Body of pancreas (tissue), 4 donors: ENCODE measurements around the gene PDE2A.

Experiments used
- CTCF ChIP-seq, 7 experiments: fragments of 450-650 bp in 4 of 7; fragments of 200-600 bp in 3 of 7; sonication (generic) in 3 of 7; IDR thresholded peaks; one replicate each; pipeline ENCODE4 v1.5.1; 2016 to 2019; ENCODE audit warnings: antibody characterized with exemption in 7 of 7
- POLR2A ChIP-seq, 3 donors: fragments of 450-650 bp; IDR thresholded peaks; one replicate each; pipeline ENCODE4 v1.6.1; 2016; ENCODE audit warnings: antibody characterized with exemption in 3 of 3, mild to moderate bottlenecking in 2 of 3

- TF ChIP-seq CTCF (IDR thresholded peaks at IDR 0.05) (no peak), POLR2A (IDR thresholded peaks at IDR 0.05) (no peak)
Observed at GRCh38 chr11:72582206-72583176, 91.7 kb downstream of the PDE2A start.
